ENCODE measurements around the gene MRPS6. TPM values are rescaled to one million over a fixed set of nuclear protein-coding genes. Genes with fewer than 3 reads are reported as not detected.

The MRPS6 gene
- total RNA-seq, 2 donors from 2014 or later: 66.6 to 76.9 TPM

DNA sequence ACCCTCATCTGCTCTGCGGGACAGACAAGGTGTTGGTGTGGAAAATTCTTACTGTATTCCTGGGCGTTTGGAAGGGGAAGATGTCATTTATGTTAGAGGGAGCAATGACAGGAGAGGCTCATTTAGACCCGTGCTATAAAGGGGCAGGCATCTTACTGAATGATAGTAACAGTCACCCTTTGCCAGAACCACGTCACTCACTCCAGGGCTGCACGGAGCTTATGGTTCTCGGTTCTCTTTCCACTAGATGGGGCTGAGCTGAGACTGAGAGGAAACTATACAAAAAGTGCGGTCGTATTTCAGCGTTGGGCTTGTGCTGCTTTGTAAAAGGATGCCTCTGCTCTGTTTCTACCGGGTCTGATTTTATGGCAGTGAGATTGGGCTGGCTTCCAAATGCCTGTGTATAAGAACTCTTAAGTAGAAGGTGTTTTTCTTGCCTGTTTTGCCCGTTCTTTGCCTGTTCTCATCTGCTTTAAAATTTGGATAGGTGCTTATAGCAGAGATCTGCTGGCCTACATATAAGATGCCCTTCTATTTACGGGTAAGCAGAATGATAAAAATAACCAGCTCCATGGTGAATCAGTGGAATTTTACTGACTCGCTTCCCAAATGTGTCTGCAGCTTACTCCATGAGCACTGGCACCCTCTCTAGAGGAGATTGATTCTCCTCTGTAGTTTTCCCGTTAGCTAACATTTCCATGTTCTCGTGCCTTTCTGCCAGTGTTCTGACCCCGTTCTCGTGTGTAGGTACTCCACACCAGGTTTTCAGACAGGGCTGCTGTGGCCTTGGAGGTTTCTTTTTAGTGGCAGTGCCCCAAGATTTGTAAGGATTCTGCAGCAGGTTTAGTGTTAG lies 55.9 kb downstream of the MRPS6 start:
- H3K36me3 ChIP-seq: peaks cover 4% of the 10 kb centered on the region
- H3K4me3 ChIP-seq: no peak overlapping the region
- H3K9ac ChIP-seq (ENCODE audit: low read depth in 2 of 2, low read length in 2 of 2): no peak overlapping the region
- TF ChIP-seq, protein P1, sequence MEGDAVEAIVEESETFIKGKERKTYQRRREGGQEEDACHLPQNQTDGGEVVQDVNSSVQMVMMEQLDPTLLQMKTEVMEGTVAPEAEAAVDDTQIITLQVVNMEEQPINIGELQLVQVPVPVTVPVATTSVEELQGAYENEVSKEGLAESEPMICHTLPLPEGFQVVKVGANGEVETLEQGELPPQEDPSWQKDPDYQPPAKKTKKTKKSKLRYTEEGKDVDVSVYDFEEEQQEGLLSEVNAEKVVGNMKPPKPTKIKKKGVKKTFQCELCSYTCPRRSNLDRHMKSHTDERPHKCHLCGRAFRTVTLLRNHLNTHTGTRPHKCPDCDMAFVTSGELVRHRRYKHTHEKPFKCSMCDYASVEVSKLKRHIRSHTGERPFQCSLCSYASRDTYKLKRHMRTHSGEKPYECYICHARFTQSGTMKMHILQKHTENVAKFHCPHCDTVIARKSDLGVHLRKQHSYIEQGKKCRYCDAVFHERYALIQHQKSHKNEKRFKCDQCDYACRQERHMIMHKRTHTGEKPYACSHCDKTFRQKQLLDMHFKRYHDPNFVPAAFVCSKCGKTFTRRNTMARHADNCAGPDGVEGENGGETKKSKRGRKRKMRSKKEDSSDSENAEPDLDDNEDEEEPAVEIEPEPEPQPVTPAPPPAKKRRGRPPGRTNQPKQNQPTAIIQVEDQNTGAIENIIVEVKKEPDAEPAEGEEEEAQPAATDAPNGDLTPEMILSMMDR (IDR thresholded peaks at IDR 0.05): no peak
- intact Hi-C loops (cut with DNase I): no loop called here
- peak overlapping the region; percentile 38 for H3K27ac ChIP-seq
- H3K27me3 ChIP-seq: no peaks in the 10 kb centered on the region
- H3K9me3 ChIP-seq: no peaks in the 10 kb centered on the region
- H3K4me1 ChIP-seq: peaks cover 5% of the 10 kb centered on the region
- peak; percentile 44 for DNase-seq

DNA sequence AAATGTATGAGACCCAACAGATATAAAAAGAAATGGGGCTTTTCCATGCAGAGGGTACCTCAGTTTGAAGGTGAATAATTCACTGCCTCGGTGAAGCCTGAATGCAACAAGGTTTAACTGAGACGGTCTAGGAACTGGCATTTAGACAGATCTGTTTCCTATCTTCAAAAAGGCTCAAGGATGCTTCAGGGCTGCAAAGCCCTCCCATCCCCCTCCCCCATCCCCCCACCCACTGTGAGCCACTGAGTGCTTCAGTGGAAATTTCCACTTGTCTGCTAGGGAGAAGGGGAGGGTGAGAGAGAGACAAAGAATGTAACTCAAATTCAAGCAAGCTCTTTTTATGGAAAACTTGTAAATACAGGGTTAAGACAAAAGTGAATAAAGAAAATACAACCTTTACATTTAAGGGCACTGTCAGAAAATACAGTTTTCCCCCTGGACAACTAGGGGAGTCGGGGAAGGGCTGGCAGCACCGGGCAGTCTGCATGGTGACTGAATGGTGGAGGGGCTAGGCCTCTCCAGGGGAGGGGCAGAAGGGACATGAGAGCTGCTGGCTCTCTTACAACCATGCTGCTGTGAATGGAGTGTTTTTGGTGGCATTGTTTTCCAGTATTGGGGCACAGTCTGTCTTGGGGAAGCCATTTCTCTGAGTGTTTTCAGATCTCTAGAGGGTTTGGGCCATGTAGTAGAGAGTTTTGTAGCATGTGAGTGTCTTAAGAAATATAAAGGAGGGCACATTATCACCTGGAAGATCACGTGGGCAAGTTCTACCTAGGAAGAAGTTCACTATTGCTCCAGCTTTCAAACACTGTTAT lies 56.7 kb downstream of the MRPS6 start:
- Histone ChIP-seq H3K27me3 (no peaks in the 10 kb centered on the region), H3K9me3 (no peaks in the 10 kb centered on the region), H3K36me3 (peaks cover 4% of the 10 kb centered on the region), H3K9ac (ENCODE audit: low read depth in 2 of 2, low read length in 2 of 2) (no peak overlapping the region), H3K4me1 (peaks cover 5% of the 10 kb centered on the region), H3K27ac (peak overlapping the region; percentile 38), H3K4me3 (no peak overlapping the region)
- intact Hi-C loops (cut with DNase I): no loop called here
- no peak for DNase-seq
- TF ChIP-seq, protein P1 (IDR thresholded peaks at IDR 0.05): no peak

DNA sequence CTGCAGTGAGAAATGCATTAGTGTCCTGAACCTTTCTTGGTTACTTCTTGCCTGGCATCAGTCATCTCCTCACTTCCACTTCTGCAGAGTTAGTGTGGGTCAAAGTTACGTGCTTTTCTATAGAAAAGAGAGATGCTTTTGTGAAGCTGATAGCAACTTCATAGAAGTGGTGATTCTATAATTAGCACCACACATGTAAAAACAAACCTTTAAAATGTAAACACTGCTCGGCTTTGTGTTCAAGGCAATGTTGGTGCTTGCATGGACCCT lies 57.3 kb downstream of the MRPS6 start:
- Histone ChIP-seq H3K4me1 (peaks cover 5% of the 10 kb centered on the region), H3K4me3 (no peak overlapping the region), H3K27ac (peak overlapping the region; percentile 35), H3K9ac (ENCODE audit: low read depth in 2 of 2, low read length in 2 of 2) (no peak overlapping the region), H3K9me3 (no peaks in the 10 kb centered on the region), H3K27me3 (no peaks in the 10 kb centered on the region), H3K36me3 (peaks cover 4% of the 10 kb centered on the region)
- intact Hi-C loops (cut with DNase I): no loop called here
- DNase-seq: no peak
- TF ChIP-seq, protein P1 (IDR thresholded peaks at IDR 0.05): no peak

DNA sequence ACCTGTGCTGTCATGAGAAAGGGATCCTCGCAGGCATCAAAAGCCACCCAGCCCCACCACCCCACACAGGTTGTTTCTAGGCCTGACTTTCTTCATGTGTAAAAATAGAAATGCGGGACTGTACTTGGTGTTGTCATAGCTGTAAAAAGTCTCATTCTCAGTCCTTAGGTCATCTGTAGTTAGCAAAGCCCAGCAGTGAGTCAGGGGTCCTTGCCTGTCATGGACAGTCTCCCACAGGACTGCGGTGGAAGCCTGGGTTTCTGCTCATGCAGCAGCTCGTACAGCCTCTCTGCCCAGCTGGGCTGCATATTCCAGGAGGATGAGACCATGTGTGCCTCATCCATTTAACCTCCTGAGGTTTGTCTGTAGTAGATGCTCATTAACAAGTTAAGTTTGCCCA lies 58.2 kb downstream of the MRPS6 start:
- Histone ChIP-seq H3K9ac (ENCODE audit: low read depth in 2 of 2, low read length in 2 of 2) (no peak overlapping the region), H3K4me1 (peaks cover 5% of the 10 kb centered on the region), H3K27me3 (no peaks in the 10 kb centered on the region), H3K9me3 (no peaks in the 10 kb centered on the region), H3K36me3 (no peaks in the 10 kb centered on the region), H3K4me3 (no peak overlapping the region), H3K27ac (no peak overlapping the region)
- intact Hi-C loops (cut with DNase I): no loop called here
- TF ChIP-seq, protein P1 (IDR thresholded peaks at IDR 0.05): no peak
- DNase-seq: no peak

DNA sequence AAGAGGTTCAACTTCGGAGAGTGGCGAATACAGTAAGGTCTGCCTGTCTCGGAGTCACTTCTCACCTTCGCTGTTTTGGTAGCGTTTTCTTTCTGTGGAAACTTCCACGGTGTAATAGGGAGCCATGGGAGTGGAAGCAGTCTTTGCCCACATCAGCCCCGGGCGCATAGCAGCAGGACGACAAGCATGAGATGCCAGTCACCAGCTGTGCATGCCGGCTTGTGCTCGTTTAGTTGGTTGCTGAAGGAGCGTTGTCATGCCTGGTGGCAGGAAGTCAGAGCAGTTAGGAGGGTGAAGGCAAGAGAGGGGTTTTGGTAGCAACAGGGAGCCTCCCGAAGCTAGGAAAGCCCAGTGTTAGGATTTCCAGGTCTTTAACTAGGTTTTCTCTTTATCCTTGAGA lies 58.8 kb downstream of the MRPS6 start:
- DNase-seq: no peak
- H3K9ac ChIP-seq (ENCODE audit: low read depth in 2 of 2, low read length in 2 of 2): no peak overlapping the region
- intact Hi-C loops (cut with DNase I): no loop called here
- no peaks in the 10 kb centered on the region for H3K27me3 ChIP-seq
- H3K9me3 ChIP-seq: no peaks in the 10 kb centered on the region
- H3K4me3 ChIP-seq: no peak overlapping the region
- TF ChIP-seq, protein P1 (IDR thresholded peaks at IDR 0.05): no peak
- peaks cover 5% of the 10 kb centered on the region for H3K4me1 ChIP-seq
- no peak overlapping the region for H3K27ac ChIP-seq
- no peaks in the 10 kb centered on the region for H3K36me3 ChIP-seq

All from colonic mucosa (tissue), 4 donors.